AG20443 (cell line): Measurements from ENCODE around the gene B4GALNT3.

Experiments used
- DNase-seq: peaks from one replicate; pipeline ENCODE4 v3.0.0; 2012; ENCODE audit warnings: low spot score, mixed read lengths

Gene B4GALNT3

DNA sequence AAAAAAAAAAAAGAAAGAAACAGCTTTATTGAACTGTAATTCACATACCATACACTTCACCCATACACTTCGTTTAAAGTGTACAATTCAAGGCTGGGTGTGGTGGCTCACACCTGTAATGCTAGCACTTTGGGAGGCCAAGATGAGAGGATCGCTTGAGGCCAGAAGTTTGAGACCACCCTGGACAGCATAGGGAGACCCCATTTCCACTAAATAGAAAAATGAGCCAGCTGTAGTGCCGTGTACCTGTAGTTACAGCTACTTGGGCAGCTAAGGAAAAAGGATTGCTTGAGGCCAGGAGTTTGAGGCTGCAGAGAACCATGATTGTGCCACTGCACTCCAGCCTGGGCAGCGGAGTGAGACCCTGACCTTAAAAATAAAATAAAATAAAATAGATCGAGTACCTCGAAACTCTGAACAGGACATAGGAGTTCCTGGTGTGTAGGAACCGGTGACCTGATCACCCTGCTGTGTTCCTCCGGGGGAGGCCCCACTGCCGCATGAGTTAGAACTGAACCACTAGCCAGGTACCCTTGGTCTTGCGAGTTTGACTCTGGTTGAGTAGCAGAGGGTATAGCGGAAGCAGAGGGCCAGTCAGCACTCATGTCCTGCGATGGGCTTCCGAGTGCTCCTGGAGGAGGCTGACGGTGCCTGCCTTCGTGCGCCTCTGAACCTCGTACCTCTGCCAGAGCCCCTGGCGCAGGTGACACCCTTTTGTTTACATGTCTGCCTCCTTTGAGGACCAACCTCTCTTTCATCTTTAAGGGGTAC is 80.0 kb downstream of the B4GALNT3 start:
- DNase-seq: no peak

DNA sequence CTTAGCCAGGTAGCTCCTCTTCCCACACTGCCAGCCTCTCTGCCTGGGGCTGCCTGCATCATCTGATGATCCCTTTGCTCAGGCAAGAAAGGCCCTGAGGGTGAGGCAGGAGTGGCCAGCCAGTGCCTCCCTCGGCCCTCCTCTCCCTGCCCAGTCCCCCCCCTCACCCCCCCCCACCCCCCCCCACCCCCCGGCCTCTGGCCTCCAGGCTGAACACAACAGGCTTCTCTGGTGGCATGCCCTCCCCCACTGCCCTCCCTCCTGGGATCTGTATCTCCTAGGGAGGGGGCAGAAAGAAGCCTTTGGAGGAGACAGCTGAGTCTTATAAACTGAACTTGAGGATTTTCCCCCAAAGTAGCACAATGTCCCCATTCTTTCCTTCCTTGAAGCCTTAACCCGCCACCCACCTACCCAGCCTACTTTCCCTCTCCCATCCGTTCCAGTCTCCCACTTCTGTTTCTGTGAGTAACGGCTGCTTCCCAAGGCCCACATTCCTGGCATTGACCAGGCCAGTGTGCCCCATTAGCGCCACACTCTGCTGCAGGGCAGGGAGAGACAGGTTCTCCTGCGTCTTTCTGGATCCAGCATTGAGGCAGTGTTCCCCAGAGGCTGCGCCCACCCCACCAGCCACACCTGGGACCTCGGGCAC is 82.1 kb downstream of the B4GALNT3 start:
- no peak for DNase-seq

DNA sequence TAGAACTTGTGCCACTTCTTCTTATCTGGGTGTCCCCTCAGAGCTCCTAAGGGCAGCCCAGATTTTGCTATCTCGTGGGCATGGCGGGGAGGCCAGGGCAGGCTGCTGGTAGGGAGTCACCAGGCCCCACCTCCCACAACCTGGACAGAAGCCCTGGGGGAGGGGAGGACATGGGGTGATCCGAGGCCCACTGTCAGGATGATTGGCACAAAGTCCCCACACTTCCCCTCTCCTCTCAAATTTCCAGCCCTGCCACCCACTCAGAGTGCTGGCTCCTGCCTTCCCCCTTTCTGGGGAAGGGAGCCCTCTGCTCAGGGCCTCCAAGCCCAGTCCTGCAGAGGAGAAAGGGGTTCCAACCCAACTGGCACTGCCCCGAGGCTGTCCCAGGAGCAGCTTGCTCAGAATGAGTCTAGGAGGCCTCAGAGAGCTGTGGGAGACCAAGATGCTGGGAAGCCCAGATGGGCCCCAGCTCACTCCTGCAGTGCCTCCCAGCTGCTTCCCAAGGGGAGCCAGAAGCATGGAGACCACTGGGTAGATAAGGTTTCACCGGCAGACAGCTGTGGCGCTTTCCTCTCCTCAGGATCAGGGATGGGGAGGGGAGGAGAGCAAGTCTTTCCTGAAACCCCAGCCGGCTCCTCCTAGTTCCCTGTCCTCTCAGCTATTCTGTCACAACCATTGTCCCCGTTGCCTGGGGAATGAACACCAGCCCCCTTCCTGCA is 82.8 kb downstream of the B4GALNT3 start:
- DNase-seq: no peak

DNA sequence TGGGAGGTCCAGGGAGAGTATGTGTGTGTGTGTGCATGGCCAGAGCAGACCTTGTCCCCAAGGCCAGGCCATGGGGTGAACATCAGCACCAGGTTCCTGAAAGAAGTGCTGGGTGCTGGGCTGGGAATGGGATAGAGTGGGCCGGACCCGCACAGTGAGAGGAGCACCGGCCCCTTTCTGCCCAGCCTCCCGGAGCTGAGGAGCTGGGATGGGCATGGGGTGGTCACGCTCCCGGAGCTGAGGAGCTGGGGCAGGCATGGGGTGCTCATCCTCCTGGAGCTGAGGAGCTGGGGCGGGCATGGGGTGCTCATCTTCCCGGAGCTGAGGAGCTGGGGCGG is 83.3 kb downstream of the B4GALNT3 start:
- DNase-seq: no peak

DNA sequence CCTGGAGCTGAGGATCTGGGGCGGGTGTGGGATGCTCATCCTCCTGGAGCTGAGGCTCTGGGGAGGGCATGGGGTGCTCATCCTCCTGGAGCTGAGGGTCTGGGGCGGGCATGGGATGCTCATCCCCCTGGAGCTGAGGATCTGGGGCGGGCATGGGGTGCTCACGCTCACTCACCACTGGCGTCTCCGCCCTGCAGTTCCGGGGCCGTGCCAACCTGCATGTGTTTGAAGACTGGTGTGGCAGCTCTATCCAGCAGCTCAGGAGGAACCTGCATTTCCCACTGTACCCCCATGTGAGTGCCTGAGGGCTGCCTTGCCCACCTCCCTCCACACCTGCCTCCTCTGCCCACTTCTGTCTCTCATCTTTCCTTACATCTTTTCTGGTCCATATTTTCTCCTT is 84.4 kb downstream of the B4GALNT3 start:
- no peak for DNase-seq

DNA sequence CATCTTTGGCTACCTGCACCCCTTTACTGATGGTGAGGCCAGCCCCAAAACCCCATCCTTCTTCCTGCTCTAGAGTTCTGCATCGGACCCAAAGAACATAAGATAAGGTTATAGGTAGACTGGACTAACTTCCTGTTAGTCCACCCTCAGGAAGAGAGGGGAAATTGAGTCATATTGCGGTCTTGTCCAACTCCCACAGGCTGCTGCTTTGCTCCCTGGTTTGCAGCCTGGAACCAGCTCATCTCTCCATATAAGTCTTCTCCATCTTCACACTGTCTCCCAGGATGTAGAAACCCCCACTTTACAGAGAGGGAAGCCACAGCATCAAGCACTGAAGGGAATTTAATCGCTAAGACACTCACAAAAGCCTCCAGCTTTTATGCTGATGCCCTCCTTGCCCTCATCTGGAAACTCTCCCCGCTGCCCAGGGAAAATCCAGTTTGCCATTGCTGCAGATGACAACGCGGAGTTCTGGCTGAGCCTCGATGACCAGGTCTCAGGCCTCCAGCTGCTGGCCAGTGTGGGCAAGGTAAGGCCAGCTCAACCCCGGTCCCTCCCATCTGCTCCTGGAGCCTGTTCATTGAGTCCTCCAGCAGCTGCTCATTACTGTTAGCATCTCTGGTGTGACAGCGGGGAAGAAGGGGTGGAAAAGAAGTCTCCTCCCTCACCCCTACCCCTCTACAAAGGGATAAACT is 85.3 kb downstream of the B4GALNT3 start:
- DNase-seq: no peak

DNA sequence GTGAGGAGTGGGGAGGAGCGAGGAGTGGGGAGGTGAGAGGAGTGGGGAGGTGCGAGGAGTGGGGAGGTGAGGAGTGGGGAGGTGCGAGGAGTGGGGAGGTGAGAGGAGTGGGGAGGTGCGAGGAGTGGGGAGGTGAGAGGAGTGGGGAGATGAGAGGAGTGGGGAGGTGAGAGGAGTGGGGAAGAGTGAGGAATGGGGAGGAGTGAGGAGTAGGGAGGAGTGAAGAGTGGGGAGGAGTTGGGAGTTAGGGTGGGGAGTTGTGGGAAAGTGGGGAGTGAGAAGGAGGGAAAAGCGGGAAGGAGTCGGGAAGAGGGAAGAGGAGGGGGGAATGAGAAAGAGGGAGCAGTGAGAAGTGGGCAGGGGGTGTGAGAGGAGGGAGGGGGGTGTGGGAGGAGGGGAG is 86.1 kb downstream of the B4GALNT3 start:
- no peak for DNase-seq

DNA sequence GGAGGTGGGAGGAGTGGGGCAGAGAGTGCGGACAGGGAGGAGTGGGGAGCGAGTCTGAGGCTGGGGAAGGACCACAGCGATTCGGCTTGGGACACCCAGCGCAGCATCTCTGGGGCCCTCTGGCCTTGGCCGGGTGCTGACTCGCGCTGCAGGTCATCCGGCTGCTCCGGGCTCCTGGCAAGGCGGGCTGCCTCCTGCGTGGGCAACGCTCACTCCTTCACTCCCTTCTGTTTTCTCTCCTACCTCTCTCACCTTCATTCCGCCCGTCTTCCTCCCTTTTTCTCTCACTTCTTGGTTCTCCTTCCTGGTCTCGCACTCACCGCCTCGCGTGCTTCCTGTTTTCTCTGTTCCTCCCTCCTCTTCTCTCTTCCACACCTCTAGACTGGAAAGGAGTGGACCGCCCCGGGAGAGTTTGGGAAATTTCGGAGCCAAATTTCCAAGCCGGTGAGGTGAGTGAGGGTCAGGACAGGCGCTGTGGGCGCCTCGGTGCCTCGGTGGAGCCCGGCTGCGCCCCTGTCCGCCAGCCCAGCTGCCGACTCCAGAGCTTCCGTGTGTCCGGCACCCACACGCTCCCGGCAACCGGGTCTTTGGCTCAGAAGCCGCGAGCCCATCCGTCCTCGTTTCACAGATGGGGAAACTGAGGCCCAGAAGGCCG is 86.7 kb downstream of the B4GALNT3 start:
- DNase-seq: no peak

DNA sequence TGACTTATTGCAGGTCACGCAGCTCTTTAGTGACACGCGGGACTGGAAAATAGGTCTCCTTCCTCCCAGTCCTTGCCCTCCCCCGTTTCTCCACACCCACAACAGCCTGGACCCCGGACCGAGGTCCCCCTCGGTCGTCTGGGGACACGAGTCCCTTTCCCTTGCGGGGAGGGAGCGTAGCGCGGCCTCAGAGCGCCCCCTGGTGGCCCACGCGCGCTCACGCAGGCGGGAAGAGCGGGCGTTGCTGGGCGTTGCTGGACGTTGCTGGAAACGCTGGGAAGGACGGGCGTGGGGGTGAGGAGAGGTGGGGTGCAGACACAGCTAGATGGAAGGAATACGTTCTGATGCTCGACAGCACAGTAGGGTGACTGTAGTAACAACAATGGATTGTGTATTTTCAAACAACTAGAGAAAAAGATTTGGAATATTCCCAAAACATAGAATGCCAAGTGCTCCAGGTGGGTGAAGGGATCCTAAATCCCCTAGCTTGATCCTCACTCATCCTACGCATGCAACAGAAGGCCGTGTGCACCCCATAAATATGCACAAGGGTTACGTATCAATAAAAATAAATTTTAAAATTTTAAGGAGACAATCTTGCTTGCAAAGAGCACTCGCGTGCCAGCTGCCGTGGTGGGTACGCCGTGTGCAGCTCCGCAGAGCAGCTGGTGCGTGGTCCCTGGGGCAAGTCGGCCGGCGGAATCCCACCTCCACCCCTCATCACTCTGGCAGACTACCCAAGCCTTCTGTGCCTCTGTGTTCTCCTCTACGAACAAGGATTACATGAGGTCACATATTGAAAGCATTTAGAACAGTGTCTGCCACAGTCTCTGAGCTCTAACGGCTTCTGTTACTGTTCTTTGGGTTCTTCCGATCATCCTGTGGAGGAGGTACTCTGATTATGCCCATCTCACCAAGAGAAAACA is 87.4 kb downstream of the B4GALNT3 start:
- DNase-seq: peak; percentile 89

DNA sequence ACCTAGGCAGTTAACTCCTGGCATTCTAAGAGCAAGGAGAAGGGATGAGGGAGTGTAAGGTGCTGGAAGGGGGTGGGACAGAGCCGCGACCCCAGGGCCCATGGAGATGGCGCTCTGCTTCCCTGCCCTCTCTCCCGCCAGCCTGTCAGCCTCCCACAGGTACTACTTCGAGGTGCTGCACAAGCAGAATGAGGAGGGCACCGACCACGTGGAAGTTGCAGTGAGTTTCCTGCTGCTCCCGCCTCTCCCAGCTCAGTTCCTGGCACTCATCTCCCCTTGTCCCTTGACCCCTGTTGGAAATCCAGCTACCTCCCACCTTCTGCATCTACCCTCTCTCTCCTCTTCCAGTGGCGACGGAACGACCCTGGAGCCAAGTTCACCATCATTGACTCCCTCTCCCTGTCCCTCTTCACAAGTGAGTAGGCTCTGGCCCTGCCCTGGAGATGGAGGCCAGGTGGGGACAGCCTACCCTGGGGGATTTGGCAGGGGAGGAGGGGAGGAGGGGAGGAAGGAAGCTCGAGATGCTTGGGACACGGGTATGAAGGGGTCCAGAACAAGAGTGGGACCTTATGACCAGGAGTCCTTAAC is 88.2 kb downstream of the B4GALNT3 start:
- DNase-seq: no peak

DNA sequence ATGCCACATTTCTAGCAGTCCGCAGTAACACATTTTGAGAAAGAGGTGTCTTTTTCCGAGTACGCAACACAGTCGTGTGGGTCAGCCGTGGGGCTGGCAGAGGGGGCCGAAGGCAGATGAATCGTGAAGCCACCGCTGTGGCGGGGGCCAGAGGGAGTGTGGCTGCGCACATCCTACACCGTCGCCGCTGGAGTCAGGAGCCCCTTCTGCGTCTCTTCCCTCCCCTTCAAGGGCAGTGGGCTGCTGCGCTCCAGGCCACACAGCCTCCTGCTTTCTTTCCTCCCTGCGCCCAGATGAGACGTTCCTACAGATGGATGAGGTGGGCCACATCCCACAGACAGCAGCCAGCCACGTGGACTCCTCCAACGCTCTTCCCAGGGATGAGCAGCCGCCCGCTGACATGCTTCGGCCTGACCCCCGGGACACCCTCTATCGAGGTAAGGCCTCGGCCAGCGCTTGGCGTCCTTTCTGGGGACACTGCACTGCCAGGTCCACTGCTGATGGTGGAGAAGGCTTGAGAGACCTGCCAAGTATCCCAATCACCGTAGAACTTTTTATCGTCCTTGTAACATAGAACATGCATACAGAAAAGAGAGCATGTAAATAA is 89.8 kb downstream of the B4GALNT3 start:
- DNase-seq: no peak

DNA sequence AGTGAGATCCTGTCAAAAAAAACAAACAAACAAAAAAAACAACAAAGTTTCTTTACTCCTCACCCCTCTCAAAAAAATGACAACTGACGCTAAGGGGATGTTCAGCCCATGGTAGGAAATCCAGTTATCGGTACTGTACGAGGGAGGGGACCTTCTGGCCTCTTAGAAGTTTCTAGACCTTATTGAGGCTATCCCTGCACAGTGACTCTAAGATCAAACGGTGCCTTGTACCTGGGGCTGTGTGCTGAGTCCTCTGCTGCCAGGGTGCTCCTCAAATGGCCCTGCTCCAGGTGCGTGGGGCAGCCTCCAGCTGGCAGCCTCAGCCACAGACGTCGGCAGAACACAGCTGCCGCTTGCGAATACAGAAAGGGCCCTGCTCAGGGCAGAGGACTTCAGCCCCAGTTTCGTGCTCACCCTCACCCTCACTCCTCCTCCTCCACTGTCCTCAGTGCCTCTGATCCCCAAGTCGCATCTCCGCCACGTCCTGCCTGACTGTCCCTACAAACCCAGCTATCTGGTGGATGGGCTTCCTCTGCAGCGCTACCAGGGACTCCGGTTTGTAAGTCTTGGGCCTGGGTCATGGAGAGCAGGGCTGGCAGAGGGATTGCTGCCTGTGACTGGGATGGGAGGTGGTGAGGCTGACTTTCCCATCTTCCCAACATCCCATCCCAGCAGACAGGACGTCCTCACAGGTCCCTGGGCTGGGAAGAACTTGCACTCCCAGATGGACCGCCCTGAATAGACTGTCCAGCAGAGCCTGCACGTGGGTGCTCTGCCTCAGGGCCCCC is 90.9 kb downstream of the B4GALNT3 start:
- DNase-seq: no peak

DNA sequence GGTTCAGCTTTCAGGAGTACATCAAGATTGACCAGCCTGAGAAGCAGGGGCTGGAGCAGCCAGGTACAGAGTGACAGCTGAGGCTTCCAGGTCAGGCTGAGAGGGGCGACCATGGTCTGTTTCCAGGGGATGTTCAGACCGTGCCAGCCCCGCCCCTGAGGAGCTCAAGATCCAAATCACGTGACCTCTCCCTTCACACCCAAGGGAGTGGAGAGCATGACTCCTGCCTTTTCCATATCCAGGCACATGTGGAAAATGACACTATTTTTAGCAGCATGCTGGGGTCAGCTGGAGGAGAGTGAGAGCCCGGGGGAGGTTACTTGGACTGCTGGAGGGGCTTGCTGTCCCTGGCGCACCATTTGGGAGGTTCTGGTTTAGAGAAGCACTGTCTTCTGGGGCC is 92.7 kb downstream of the B4GALNT3 start:
- DNase-seq: peak; percentile 31

DNA sequence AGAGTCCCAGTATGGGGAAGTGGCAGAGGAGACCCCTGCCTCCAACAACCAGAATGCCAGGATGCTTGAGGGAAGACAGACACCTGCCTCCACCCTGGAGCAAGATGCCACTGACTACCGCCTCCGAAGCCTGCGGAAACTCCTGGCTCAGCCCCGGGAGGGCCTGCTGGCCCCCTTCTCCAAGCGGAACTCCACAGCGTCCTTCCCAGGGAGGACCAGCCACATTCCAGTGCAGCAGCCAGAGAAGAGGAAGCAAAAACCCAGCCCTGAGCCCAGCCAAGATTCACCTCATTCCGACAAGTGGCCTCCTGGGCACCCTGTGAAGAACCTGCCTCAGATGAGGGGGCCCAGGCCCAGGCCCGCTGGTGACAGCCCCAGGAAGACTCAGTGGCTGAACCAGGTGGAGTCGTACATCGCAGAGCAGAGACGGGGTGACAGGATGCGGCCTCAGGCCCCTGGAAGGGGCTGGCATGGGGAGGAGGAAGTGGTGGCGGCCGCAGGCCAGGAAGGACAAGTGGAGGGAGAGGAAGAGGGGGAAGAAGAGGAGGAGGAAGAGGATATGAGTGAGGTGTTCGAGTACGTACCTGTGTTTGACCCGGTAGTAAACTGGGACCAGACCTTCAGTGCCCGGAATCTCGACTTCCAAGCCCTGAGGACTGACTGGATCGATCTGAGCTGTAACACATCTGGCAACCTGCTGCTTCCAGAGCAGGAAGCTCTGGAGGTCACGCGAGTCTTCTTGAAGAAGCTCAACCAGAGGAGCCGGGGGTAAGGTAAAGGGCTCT is 93.7 kb downstream of the B4GALNT3 start:
- DNase-seq: no peak

DNA sequence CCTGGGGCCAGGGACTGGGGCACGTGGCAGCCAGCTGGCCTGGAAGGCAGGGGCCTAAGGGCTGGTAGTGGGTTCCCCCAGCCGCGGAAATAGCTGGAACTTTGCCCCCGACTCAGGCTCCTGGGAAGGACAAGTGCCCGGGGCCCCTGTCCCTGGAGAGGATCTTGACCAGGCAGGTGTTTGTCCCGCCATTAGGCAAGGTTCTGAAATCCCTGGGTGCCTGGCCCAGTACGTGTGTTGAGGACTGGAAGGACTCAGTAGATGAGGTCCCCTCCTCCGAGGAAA is 94.2 kb downstream of the B4GALNT3 start:
- no peak for DNase-seq

DNA sequence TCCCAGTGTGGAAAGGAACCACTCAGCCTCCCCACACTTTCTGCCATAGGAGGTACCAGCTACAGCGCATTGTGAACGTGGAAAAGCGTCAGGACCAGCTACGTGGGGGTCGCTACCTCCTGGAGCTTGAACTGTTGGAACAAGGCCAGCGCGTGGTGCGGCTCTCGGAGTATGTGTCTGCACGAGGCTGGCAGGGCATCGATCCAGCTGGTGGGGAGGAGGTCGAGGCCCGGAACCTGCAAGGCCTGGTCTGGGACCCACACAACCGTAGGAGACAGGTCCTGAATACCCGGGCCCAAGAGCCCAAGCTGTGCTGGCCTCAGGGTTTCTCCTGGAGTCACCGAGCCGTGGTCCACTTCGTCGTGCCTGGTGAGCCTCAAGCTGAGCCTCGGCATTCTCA is 96.8 kb downstream of the B4GALNT3 start:
- DNase-seq: no peak

DNA sequence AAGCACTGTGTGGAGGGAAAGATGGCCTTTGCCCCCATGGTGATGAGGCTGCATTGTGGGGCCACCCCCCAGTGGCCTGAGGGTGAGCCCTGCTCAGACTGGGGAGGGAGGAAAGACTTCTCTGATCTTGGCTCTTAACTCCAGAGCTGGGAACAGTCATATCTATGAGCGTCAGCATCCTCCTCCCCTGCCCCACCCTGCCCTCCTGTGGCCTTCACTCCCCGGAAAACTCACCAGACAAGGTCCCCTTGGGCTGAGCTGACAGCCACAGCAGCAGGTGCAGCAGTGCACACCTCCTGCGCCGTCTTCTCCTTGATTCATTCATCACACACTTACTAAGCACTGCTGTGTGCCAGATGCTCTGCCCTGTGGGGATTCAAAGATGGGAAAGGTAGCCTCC is 98.8 kb downstream of the B4GALNT3 start:
- DNase-seq: no peak

DNA sequence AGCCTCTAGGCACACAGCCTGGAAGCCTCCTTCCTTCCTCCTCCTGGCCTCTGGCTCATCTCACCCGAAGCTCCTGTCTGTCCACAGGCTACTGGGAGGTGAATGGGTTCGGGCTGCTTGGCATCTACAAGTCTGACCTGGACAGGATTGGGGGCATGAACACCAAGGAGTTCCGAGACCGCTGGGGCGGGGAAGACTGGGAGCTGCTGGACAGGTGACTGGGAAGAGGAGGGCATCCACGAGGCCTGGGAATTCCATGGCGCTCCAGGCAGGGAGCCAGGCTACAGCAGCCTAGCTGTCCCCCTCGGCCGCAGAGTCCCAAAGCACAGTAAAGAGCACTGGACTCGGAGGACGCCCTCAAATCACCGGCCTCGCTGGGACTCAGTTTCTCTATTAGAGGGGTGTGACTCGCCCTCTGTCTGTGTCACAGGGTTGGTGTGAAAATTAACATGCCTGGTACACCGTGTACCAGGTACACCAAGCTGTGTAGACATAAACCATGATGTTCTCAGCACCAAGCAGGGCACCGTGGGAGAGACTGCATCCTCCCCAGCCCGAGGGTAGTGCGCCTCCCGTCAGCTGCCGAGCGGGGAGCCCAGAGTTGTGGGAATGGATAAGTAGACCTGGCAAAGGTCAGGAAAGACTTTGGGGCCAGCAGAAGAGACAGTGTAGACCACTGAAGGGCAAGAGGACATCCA is 99.6 kb downstream of the B4GALNT3 start:
- no peak for DNase-seq
